Ovary (tissue), 9 donors: ENCODE measurements around the gene SLC4A3. TPM values are rescaled to one million over a fixed set of nuclear protein-coding genes. Genes with fewer than 3 reads are reported as not detected.
A peak's percentile ranks its signal among the peaks of the same experiment; 100 is the strongest.

Experiments
- DNase-seq, 5 donors: peaks; one replicate each; pipeline ENCODE4 v3.0.0-alpha.2; 2019 to 2020
- H3K27ac ChIP-seq, 2 donors: fragments of 200-600 bp; one replicate each; pipeline versions ENCODE4 v1.5.1 to v1.8.0; 2019 to 2022
- H3K27me3 ChIP-seq: fragments of 200-600 bp; one replicate; pipeline ENCODE4 v1.8.0; 2022
- H3K36me3 ChIP-seq: fragments of 200-600 bp; sonication (generic); one replicate; pipeline ENCODE4 v1.5.1; 2019
- H3K4me1 ChIP-seq: one replicate; pipeline ENCODE4 v1.8.1; 2013; ENCODE audit warnings: mild to moderate bottlenecking, moderate library complexity; ENCODE audit not compliant: insufficient read depth
- H3K4me3 ChIP-seq: fragments of 200-600 bp; sonication (generic); one replicate; pipeline ENCODE4 v1.5.1; 2017
- H3K9me3 ChIP-seq, 2 donors: fragments of 200-600 bp in 1 of 2; sonication (generic) in 1 of 2; one replicate each; pipeline versions ENCODE4 v1.5.1 to v1.8.1; 2013 to 2019; ENCODE audit warnings: mild to moderate bottlenecking in 1 of 2, moderate library complexity in 1 of 2
- EP300 ChIP-seq: sonication (generic); formaldehyde crosslinking; IDR thresholded peaks from one replicate; pipeline ENCODE4 v1.6.1; 2017; ENCODE audit warnings: antibody characterized with exemption
- POLR2A ChIP-seq: fragments of 450-650 bp; IDR thresholded peaks from one replicate; pipeline ENCODE4 v1.6.1; 2017; ENCODE audit warnings: antibody characterized with exemption, mild to moderate bottlenecking, moderate library complexity
- WGBS, 3 donors: extraction: QIAGEN DNeasy Blood & Tissue Kit in 1 of 3; methylation state at CpG; one replicate each; pipeline versions ENCODE4 v1.1.5 to v1.1.7; 2013 to 2017; 5-methylcytosine and 5-hydroxymethylcytosine counted together
- intact Hi-C, 4 donors: fragments of 100-400 bp; cut with DNase I; formaldehyde crosslinking; loops; one replicate each; pipeline versions ENCODE4 v1.11.0 to v1.15.1; 2022 to 2023
- polyA plus RNA-seq, 2 donors: library from polyadenylated mRNA; stranded (reverse); fragments of 200-250 nt in 1 of 2; fragments of 350-450 nt in 1 of 2; fragmentation: Illumina TruSeq in 1 of 2; extraction: RNeasy Lipid Tissue Mini Kit (QIAGEN cat#74804) in 1 of 2; gene quantifications; one replicate each; pipeline ENCODE4 v1.2.3, GENCODE V29; 2013 to 2014
- total RNA-seq, 7 donors: library from RNA; depleted of rRNA in 2 of 7; stranded (reverse); fragments of >200 nt in 2 of 7; fragmentation: NEBNext Ultra II Directional in 3 of 7; extraction: Animal tissue kit (Norgen Biotek cat#: 25700) in 3 of 7; gene quantifications; one replicate each; pipeline versions ENCODE4 v1.1.0 to v1.2.4, GENCODE V29; 2016 to 2023
- TF ChIP-seq, protein P1 (sequence below), 3 donors: fragments of 450-650 bp in 2 of 3; fragments of 200-600 bp in 1 of 3; IDR thresholded peaks; one replicate each; pipeline versions ENCODE4 v1.5.1 to v1.8.0; 2016 to 2022; ENCODE audit warnings: antibody characterized with exemption in 3 of 3, mild to moderate bottlenecking in 1 of 3
- donor health status: DM: no; HTN: no; CAD: no; lungs with moderate emphysema.
- donor health status: DM: no; HTN: no; CAD: no.
- donor health status: Bipolar disorder and iron deficiency.
- donor health status: DM: yes; HTN: yes; CAD: no.
- donor health status: DM: no; HTN: no; CAD: no.
- donor health status: DM: yes; HTN: yes; CAD: no.

The SLC4A3 gene
- total and polyA plus RNA-seq, 9 donors: 5.3 to 232 (median 98.5) TPM

DNA sequence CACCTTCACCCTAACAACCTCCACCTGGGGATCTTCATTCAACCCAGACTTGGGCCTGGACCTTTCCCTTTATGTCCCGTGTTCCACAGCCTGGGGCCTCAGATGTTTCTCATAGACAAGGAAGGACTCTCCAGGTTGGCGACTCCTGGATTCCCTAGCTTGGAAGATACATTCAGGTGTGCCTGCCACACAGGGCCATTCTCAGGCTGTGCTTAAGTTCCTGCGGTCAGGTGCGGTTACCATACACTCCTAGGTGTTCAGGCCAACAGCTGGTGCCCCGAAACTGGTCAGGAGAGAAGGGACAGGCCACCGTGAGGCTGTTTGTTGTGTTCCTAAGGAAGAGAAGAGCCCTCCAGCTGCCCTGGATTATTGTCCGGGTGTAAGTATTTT lies 15.6 kb downstream of the SLC4A3 start:
- Histone ChIP-seq H3K27ac (peak overlapping the region; percentile 24 to 77), H3K4me3 (no peak overlapping the region), H3K36me3 (no peaks in the 10 kb centered on the region), H3K9me3 (no peaks in the 10 kb centered on the region), H3K4me1 (peaks cover 28% of the 10 kb centered on the region), H3K27me3 (no peaks in the 10 kb centered on the region)
- TF ChIP-seq, protein P1, sequence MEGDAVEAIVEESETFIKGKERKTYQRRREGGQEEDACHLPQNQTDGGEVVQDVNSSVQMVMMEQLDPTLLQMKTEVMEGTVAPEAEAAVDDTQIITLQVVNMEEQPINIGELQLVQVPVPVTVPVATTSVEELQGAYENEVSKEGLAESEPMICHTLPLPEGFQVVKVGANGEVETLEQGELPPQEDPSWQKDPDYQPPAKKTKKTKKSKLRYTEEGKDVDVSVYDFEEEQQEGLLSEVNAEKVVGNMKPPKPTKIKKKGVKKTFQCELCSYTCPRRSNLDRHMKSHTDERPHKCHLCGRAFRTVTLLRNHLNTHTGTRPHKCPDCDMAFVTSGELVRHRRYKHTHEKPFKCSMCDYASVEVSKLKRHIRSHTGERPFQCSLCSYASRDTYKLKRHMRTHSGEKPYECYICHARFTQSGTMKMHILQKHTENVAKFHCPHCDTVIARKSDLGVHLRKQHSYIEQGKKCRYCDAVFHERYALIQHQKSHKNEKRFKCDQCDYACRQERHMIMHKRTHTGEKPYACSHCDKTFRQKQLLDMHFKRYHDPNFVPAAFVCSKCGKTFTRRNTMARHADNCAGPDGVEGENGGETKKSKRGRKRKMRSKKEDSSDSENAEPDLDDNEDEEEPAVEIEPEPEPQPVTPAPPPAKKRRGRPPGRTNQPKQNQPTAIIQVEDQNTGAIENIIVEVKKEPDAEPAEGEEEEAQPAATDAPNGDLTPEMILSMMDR (IDR thresholded peaks at IDR 0.05): no peak
- no peak for TF ChIP-seq EP300
- TF ChIP-seq POLR2A: no peak
- intact Hi-C loops: loop anchor here (2.0 to 10.0 kb wide), 8 partner anchors 36 to 101 kb away; partner anchors contain the start of genes CHPF (in 3 of the 4), INHA (in 1 of the 4), OBSL1 (in 1 of the 4) and TMEM198 (in 1 of the 4)
- 72 to 79% (median 74%) methylated on average over 7 of the region's 7 CpGs for WGBS, 3 donors
- DNase-seq: peak; percentile 40 to 55 (median 47)

DNA sequence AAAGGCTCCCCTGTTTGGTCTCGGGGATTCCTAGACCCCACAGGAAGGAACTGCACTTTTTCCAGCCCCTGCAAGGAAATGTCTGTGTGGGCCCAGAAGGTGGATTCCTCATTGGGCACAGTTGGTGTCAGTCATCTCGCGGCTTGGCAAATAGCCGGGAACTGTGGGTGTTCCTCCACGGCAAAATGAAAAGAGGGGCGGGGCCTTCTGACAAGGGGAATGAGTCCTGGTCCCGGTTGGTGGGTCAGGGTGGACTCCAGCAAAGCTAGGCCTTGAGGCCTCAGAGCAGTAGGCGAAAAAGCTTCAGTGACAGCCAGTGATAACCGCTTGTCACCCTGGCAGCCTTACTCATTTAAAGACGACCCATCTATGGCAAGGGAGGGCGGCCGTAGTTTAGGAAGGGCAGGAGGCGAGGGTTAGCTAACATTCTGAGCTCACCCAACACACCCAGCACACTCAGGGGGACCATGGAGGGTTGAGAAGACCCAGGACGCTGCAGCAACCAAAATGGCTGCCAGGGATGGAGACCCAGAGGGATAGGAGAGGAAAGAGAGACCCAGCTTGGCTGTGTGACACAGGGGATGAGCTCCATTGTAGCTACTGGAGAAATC lies 16.5 kb downstream of the SLC4A3 start:
- Histone ChIP-seq H3K4me1 (peaks cover 28% of the 10 kb centered on the region), H3K36me3 (no peaks in the 10 kb centered on the region), H3K9me3 (no peaks in the 10 kb centered on the region), H3K27me3 (no peaks in the 10 kb centered on the region), H3K4me3 (no peak overlapping the region), H3K27ac (peak overlapping the region; percentile 24 to 77)
- 80 to 83% (median 81%) methylated on average over 14 of the region's 14 CpGs for WGBS, 3 donors
- intact Hi-C loops: loop anchor here (2.0 to 10.0 kb wide), 8 partner anchors 37 to 102 kb away; partner anchors contain the start of genes CHPF (in 3 of the 4), INHA (in 1 of the 4), OBSL1 (in 1 of the 4) and TMEM198 (in 1 of the 4)
- peak; percentile 68 to 79 (median 72) for DNase-seq
- no peak for TF ChIP-seq EP300
- no peak for TF ChIP-seq POLR2A
- TF ChIP-seq, protein P1 (IDR thresholded peaks at IDR 0.05): no peak

DNA sequence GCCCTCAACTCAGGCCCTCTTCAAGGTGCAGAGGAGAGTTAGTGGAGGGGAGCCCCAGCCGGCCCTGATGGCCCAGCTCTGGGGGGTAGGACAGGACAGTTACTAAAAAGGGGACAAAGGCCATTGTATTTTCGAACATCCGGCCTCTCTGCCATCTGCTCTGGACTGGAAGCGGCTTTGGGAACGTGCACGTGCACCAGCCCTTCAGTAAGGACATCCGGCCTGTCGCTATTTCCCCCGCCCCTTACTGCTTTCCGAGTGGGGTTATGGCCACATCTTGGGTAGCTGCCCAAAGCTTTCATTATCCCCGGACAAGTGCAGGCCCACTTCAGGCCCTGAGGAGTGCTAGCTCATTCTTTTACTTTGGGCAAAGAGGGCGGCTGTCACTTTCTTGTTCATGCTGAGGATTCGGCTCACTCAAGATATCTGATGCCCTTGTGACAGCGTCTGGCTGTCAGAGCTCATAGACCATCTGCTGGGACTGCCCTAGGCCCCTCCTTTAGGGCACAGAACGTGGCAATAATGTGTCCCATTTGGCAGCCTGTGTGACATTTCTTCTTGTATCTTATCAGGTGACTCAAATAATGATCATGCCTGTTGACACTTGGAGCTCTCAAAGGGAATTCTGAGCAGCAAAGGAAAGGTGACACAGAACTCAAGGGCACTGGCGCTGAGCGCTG lies 17.5 kb downstream of the SLC4A3 start:
- Histone ChIP-seq H3K4me1 (peaks cover 28% of the 10 kb centered on the region), H3K27me3 (no peaks in the 10 kb centered on the region), H3K9me3 (no peaks in the 10 kb centered on the region), H3K36me3 (no peaks in the 10 kb centered on the region), H3K4me3 (no peak overlapping the region), H3K27ac (peak overlapping the region; percentile 31 to 47)
- intact Hi-C loops: loop anchor here (5.0 to 10.0 kb wide), 6 partner anchors 42 to 103 kb away; partner anchors contain the start of genes CHPF (in 1 of the 4), INHA (in 1 of the 4), OBSL1 (in 1 of the 4) and TMEM198 (in 1 of the 4)
- DNase-seq: peak; percentile 50 to 57 (median 51)
- TF ChIP-seq POLR2A (no peak), EP300 (no peak)
- TF ChIP-seq, protein P1 (IDR thresholded peaks at IDR 0.05): no peak
- WGBS, 3 donors: 45 to 63% (median 54%) methylated on average over 17 of the region's 17 CpGs

DNA sequence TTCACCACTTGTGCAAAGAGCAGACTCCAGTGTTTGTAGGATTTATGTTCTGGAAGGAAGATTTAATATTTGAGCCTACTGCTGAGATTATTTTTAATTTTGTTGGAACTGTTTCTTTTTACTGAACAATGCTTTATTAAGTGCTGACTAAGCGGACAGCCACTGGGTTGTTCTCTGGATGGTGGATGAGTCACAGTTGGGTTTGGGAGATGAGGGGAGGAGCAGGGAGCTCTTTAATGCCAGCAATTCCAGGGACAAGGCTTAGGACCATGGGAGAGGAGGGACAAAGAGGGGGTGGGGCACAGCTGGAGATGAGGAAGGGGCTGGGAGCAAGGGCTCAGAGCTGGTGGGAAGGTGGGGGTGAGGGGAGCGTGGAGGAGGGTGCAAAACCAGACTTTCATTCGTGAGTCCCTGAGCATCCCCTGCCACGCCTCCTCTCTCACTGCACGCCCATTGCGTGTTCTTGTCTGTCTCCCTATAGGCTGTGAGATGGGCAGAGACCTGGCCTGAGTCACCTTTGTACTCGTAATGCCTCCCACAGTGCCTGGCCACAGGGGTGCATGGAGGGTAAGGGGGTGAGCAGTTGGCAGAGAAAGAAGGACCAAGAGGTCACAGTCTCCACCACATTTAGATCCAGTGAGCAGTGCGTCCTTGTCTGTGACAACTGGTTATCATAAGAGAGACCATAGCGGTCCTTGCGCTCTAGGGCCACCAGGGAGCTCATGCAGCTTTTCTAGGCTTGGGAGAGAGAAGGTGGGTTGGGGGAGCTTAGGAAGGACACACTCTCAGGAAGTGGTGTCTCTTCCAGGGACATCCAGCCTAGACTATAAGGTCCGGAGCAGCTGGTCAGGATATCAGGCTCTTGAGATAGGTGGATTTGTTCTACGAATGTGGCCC lies 18.4 kb downstream of the SLC4A3 start:
- H3K36me3 ChIP-seq: no peaks in the 10 kb centered on the region
- intact Hi-C loops: loop anchor here in 1 of 4 donors (10.0 kb wide), 1 partner anchor 49 kb away; no protein-coding TSS in a partner anchor
- H3K4me3 ChIP-seq: no peak overlapping the region
- TF ChIP-seq POLR2A (no peak), EP300 (no peak)
- TF ChIP-seq, protein P1 (IDR thresholded peaks at IDR 0.05): no peak
- peak overlapping the region; percentile 36 to 65 for H3K27ac ChIP-seq
- peaks cover 28% of the 10 kb centered on the region for H3K4me1 ChIP-seq
- 66 to 68% (median 68%) methylated on average over 12 of the region's 12 CpGs for WGBS, 3 donors
- no peaks in the 10 kb centered on the region for H3K27me3 ChIP-seq
- DNase-seq: peak; percentile 66 to 73 (median 69)
- no peaks in the 10 kb centered on the region for H3K9me3 ChIP-seq
